Measurements from ENCODE around the gene PROSER3.

PROSER3 gene

DNA sequence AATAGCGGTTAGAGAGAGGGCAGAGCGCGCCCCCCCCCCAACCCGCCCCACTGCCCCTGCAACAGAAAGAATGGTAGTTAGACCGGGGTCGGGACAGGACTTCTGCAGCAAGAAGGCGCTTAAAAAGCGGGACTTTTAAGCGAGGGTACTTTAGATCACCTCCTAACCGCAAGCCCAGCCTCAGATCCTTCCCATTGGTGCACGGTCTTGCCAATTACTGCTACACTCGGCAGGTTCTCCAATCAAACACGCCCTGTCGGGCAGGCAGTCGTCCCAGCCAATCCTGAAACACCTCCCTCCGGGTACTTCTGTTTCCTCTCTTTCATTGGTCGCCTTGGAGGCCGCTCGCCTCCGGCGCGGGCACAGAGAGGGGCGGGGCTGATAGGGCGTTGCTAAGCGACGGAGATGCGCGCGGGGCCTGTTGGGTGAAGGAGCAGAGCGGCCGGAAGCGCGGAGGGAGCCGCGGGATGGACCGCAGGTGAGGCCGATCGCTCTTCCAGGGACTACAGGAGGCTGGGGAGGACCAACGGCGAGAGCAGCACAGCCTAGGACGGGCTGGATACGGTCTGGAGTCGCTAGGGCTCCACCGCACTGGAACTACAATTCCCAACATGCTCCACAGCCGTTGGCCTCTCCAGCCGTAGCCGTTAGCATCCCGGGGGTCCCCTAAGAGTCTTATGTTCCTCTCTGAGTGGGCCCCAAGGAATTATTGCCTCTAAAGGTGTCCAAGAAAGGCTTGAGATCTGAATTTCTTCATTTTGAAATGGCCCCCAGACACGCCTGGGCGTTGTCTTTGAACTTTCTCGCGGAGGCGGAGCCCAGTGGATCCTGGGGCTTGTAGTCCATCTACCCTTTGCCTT lies at the start of gene PROSER3:
Gene PROSER3, plus strand, starts transcription at position 428 of the 860 bp plus-strand sequence. Its CDS starts 40 bp downstream, at position 468.
- H3K9me3 Mint-ChIP-seq (ENCODE audit: low read depth), result no peaks in the 10 kb centered on the region

DNA sequence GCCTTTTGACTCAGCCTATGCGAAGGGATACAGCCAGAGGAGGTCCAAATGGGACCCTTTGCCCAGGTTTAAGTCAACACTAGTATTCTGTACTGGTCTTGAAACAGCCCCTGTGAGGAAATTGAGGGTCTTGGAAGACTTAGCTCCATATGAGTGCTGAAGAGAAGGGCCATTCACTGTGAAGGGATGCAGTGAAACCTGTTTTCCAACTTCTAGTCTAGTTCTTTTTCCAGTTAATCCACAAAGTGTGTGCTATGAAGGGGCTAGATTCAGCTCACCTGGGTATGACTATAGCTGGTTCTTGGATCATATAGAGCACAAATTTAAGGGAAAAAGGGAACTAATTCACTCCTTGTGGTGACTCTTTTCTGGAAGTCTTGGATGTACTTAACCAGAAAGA lies 49.6 kb upstream of the PROSER3 start:
- Mint-ChIP-seq H3K9me3 (ENCODE audit: low read depth) (no peaks in the 10 kb centered on the region), H3K4me3 (no peak overlapping the region), H3K36me3 (no peaks in the 10 kb centered on the region)

More for the DNA sequence above, at the start of gene PROSER3:
- Mint-ChIP-seq H3K36me3 (no peaks in the 10 kb centered on the region), H3K4me3 (peak within 1 kb of the TSS; percentile 96), H3K27me3 (no peaks in the 10 kb centered on the region), H3K27ac (peak within 1 kb of the TSS; percentile 95), H3K4me1 (ENCODE audit: low read depth) (peaks cover 27% of the 10 kb centered on the region)

DNA sequence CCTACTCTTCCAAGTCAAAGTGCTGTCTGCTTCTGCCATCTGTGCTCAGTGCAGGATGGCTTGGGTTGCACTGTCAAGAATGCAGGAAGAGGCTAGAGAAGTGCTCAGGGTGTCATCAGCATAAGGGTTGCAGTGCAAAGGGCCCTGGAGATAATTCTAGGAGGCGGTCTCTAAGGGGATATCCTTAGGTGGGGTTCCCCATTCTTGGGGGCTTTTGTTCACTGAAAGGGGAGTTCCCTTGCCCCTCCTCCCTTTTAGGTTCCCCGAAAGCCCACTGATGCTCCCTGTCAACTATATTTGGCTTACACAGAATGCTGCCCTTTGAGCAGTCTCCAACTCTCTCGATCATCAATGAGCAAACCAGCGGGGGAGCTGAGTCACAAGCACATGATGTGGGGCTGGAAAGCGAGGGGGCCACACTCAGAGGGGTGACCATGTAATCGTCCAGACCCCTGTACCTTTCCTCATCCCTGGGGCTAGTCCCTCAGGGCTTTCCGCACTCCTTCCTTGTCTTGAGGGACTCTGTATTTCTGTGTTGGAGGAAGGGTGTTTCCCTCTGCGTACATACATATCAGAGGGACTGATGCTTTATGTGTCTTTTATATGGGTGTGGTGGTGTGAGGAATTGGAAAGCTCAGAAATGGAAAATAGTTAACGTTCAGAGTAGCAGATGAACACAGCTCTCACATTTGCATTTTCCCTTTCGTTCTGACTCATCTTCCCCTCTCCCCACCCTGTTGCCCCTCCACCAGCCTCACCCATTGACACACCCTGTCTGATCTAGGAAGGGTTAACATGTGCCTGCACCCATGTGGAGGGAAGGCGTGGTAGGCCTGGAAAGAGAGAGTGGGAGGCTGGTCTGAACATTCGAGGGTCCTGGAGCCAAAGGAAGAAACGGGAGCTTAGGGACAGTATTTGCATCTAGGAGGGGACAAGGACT lies 46.9 kb upstream of the PROSER3 start:
- Mint-ChIP-seq H3K4me1 (ENCODE audit: low read depth) (peaks cover 48% of the 10 kb centered on the region), H3K4me3 (peak overlapping the region; percentile 74), H3K27ac (peak overlapping the region; percentile 99), H3K36me3 (peaks cover 2% of the 10 kb centered on the region), H3K9me3 (ENCODE audit: low read depth) (no peaks in the 10 kb centered on the region), H3K27me3 (no peaks in the 10 kb centered on the region)

More for the DNA sequence above, 49.6 kb upstream of the PROSER3 start:
- Mint-ChIP-seq H3K27me3 (no peaks in the 10 kb centered on the region), H3K4me1 (ENCODE audit: low read depth) (peaks cover 28% of the 10 kb centered on the region), H3K27ac (no peak overlapping the region)

DNA sequence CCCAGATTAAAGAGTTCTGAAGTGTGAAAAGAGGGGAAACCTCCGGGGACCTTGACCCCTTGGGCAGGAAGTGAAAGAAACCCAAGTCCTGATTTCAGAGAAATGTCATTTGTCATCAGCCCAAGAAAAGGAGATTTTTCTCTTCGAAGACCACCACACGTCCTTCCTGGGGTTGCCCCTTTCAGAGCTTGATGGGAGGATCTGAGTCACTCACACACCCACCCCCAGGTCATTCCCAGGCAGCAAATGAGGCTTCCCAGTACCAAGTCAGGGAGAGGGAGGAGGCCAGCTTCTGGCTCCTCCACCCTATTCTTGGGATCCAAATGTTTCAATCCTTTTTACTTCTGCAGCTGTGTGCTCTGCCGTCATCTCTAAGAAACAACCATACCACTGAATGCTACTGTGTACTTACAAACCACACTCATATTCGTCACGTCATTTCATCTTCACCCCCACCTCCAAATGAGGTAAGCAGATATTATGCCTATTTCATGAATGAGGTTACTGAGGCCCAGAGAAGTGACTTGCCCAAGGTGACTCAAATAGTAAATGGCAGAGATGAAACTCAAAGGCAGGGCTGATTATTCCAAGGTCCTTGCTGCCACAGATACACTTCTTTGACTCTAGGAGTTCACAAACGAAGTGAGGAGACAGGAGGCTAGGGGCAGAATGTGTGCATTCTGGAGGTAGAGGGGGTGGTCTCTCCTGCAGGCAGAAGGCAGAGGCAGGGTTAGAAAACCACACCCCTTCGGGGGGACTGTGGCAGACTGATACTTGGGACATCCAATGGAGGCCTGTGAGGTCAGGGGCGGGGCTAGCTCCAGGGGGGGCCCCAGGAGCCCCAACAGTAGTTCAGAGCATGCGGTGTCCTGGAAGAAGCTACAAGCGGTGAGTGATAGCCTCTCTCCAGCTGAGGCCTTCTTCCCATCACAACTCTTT lies 45.1 kb upstream of the PROSER3 start:
- Mint-ChIP-seq H3K4me3 (peak overlapping the region; percentile 93), H3K4me1 (ENCODE audit: low read depth) (peaks cover 53% of the 10 kb centered on the region), H3K27ac (peak overlapping the region; percentile 99), H3K9me3 (ENCODE audit: low read depth) (no peaks in the 10 kb centered on the region), H3K27me3 (no peaks in the 10 kb centered on the region), H3K36me3 (peaks cover 7% of the 10 kb centered on the region)

DNA sequence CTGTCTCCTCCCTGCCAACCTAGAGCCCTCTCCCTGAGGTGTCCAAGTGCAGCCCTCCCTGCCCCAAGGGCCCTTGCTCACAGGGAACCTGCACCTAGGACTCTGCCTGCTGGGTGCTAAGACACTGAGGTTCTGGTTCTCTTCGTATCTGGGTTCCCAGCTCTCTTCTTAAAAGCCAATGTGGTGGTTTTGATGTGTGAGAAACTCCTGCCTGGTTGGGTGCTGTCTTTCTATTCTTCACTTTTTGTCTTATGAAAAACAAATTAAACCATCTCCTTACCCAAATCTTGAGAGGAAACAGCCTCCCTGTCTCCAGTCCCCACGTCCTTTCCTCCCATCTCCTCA lies 44.5 kb upstream of the PROSER3 start:
- Mint-ChIP-seq H3K4me3 (peak overlapping the region; percentile 93), H3K9me3 (ENCODE audit: low read depth) (no peaks in the 10 kb centered on the region), H3K27ac (peak overlapping the region; percentile 99), H3K36me3 (peaks cover 7% of the 10 kb centered on the region), H3K4me1 (ENCODE audit: low read depth) (peaks cover 53% of the 10 kb centered on the region), H3K27me3 (no peaks in the 10 kb centered on the region)

DNA sequence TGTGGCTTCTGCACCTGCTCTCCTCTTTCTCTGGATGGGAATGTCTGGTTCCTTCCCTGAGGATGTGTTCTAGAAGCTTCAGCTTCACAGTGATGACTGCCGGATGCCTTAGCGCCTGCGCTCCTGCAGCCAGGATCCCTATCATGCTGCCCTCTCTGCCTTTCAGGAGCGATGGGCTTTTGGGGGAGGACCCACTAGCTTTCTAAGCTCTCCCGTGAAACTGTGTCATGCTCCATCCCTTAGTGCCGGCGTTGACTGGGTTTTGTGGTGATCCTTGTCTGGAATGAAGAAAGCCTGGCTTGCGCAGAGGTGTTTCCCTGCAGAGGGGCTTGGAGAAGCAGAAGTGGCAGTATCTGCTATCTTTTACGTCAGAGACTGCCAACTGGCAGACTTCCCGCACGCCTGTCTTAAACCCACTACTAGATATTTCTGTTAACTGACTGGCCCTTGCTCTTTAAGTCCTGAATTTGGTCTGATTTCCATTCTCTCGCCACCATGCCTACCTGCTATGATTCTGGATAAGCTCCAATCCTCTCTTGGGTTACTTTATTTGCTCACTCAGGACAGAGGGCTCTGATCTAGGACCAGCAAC lies 44.0 kb upstream of the PROSER3 start:
- peaks cover 53% of the 10 kb centered on the region for H3K4me1 Mint-ChIP-seq (ENCODE audit: low read depth)
- peak overlapping the region; percentile 99 for H3K27ac Mint-ChIP-seq
- peak overlapping the region; percentile 93 for H3K4me3 Mint-ChIP-seq
- no peaks in the 10 kb centered on the region for H3K9me3 Mint-ChIP-seq (ENCODE audit: low read depth)
- peaks cover 7% of the 10 kb centered on the region for H3K36me3 Mint-ChIP-seq
- H3K27me3 Mint-ChIP-seq, result no peaks in the 10 kb centered on the region

DNA sequence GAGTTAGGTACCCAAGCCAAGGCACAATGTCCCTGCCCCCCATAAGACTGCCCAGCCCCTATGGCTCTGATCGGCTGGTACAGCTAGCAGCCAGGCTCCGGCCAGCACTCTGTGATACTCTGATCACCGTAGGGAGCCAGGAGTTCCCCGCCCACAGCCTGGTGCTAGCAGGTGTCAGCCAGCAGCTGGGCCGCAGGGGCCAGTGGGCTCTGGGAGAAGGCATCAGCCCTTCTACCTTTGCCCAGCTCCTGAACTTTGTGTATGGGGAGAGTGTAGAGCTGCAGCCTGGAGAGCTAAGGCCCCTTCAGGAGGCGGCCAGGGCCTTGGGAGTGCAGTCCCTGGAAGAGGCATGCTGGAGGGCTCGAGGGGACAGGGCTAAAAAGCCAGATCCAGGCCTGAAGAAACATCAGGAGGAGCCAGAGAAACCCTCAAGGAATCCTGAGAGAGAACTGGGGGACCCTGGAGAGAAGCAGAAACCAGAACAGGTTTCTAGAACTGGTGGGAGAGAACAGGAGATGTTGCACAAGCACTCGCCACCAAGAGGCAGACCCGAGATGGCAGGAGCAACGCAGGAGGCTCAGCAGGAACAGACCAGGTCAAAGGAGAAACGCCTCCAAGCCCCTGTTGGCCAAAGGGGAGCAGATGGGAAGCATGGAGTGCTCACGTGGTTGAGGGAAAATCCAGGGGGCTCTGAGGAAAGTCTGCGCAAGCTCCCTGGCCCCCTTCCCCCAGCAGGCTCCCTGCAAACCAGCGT lies 43.2 kb upstream of the PROSER3 start:
- Mint-ChIP-seq H3K4me1 (ENCODE audit: low read depth) (peaks cover 60% of the 10 kb centered on the region), H3K27ac (peak overlapping the region; percentile 99), H3K9me3 (ENCODE audit: low read depth) (no peaks in the 10 kb centered on the region), H3K27me3 (no peaks in the 10 kb centered on the region), H3K36me3 (peaks cover 7% of the 10 kb centered on the region), H3K4me3 (peak overlapping the region; percentile 93)

DNA sequence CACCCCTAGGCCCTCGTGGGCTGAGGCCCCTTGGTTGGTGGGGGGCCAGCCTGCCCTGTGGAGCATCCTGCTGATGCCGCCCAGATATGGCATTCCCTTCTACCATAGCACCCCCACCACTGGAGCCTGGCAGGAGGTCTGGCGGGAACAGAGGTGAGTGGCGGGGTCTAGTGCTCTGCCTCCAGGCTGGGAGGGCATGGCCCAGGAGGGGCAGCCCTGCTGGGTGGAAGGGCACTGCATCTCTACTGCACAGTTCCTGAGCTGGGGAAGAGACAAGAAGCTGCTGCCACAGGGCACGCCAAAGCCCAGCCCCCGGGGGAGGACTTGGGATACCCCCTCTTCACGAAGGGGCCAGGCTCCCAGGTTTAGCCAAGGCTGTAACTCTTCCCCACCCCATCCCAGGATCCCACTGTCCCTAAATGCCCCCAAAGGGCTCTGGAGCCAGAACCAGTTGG lies 42.6 kb upstream of the PROSER3 start:
- peak overlapping the region; percentile 96 for H3K27ac Mint-ChIP-seq
- H3K9me3 Mint-ChIP-seq (ENCODE audit: low read depth), result no peaks in the 10 kb centered on the region
- H3K27me3 Mint-ChIP-seq, result no peaks in the 10 kb centered on the region
- H3K36me3 Mint-ChIP-seq, result peaks cover 7% of the 10 kb centered on the region
- peak overlapping the region; percentile 93 for H3K4me3 Mint-ChIP-seq
- peaks cover 59% of the 10 kb centered on the region for H3K4me1 Mint-ChIP-seq (ENCODE audit: low read depth)

DNA sequence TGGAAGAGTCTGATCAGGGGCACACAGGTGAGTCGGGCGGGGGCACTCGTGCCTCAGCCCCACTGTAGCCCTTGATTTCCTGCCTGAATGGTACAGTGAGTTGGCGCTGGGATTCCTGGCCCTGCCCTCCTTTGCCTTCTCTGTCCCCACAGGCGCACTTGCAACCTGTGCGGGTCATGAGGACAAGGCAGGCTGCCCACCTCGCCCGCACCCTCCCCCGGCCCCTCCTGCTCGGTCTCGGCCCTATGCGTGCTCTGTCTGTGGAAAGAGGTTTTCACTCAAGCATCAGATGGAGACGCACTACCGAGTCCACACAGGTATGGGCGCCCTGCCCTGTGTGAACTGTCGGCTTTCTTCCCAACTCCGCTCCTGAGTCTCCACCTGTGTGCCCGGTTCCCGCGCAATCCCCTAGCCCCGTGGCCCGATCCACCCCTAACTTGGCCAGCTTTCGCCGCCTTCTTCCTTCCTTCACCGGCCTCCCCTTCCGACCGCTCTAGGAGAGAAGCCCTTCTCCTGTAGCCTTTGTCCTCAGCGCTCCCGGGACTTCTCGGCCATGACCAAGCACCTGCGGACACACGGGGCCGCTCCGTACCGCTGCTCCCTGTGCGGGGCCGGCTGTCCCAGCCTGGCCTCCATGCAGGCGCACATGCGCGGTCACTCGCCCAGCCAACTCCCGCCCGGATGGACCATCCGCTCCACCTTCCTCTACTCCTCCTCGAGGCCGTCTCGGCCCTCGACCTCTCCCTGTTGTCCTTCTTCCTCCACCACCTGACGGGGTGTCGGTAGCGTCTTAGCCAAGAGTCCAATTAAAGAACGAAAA lies 41.8 kb upstream of the PROSER3 start:
- Mint-ChIP-seq H3K9me3 (ENCODE audit: low read depth) (no peaks in the 10 kb centered on the region), H3K27ac (peak overlapping the region; percentile 96), H3K27me3 (no peaks in the 10 kb centered on the region), H3K4me1 (ENCODE audit: low read depth) (peaks cover 51% of the 10 kb centered on the region), H3K4me3 (peak overlapping the region; percentile 93), H3K36me3 (peaks cover 7% of the 10 kb centered on the region)

DNA sequence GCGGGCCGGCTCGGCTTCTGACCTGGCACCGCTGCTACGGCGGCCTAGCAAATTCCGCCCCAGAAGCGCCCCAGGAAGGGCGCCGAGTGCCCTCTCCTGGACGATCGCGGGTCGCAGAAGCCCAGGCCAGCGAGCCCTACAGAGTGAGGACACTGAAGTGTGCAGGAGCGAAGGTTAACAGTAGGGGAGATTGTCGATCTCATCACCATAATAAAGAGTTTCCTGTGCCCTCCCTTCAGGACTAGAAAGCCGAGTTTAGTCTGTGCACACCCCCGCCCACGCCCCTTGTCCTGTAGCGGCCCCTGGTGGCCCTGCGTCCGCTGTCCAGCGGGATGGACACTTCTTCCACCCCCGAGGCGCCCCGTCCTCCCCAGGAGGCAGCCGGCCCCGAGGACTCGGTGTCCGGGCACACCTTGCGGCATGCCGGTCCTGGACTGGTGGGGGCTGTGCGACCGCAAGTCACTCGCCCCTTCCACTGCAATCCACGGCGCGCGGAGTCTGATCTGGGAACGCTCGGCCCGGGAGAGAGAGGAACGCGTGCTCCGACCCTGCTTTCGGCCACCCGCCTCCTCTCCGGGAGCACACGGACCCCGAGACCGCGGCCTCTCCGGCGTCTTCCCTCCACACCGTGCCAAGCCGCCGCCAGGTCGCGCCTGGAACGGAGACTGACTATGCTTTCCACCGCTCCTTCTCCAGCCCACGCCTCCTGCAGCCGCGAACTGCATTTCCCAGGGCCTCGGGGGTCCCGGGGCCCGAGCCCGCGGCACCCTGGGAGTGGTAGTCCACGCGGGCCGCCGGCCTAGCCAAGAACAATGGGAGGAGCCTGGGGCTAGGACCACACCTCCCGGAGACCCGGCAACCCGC lies 40.9 kb upstream of the PROSER3 start:
- Mint-ChIP-seq H3K4me1 (ENCODE audit: low read depth) (peaks cover 51% of the 10 kb centered on the region), H3K36me3 (peaks cover 7% of the 10 kb centered on the region)

DNA sequence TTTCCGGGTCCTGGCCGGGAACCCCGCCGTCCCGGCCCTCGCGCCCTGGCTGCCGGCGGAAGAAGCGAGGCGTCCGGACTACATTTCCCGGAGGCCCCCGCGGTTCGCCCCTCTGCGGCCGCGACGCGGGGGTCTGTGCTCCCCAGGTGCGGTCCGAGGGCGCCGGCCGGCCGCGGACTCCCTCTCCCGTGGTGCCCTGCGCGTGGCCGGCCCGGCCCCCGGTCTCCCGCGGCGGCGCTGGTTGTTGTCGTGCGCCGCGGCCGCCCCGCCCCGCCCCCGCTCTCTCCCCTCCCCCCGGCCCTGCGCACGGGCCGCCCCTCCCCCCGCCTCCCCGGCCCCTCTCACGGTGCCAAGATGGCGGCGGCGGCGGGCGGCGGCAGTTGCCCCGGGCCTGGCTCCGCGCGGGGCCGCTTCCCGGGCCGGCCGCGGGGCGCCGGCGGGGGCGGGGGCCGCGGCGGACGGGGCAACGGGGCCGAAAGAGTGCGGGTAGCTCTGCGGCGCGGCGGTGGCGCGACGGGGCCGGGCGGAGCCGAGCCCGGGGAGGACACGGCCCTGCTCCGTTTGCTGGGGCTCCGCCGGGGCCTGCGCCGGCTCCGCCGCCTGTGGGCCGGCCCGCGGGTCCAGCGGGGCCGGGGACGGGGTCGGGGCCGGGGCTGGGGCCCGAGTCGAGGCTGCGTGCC lies 40.2 kb upstream of the PROSER3 start, which contains the start of gene KMT2B:
Gene KMT2B, plus strand, starts transcription at position 339 of the 680 bp plus-strand sequence. Its CDS starts 16 bp downstream, at position 355.
- H3K4me1 Mint-ChIP-seq (ENCODE audit: low read depth), result peaks cover 45% of the 10 kb centered on the region
- H3K9me3 Mint-ChIP-seq (ENCODE audit: low read depth), result no peaks in the 10 kb centered on the region
- H3K27me3 Mint-ChIP-seq, result no peaks in the 10 kb centered on the region
- peaks cover 7% of the 10 kb centered on the region for H3K36me3 Mint-ChIP-seq
- peak within 1 kb of the TSS; percentile 96 for H3K27ac Mint-ChIP-seq
- H3K4me3 Mint-ChIP-seq, result peak within 1 kb of the TSS; percentile 93

More for the DNA sequence above, 40.9 kb upstream of the PROSER3 start:
- Mint-ChIP-seq H3K27me3 (no peaks in the 10 kb centered on the region), H3K27ac (peak overlapping the region; percentile 96), H3K4me3 (peak overlapping the region; percentile 93), H3K9me3 (ENCODE audit: low read depth) (no peaks in the 10 kb centered on the region)

Measured in activated naive CD8-positive, alpha-beta T cell (primary cell).